Measurements from ENCODE around the gene ATXN1. TPM values are rescaled to one million over a fixed set of nuclear protein-coding genes. Genes with fewer than 3 reads are reported as not detected.
A peak's percentile ranks its signal among the peaks of the same experiment; 100 is the strongest.

ATXN1 gene
- total RNA-seq, 1 experiment from 2014 or later, result 25.6 TPM

- no TSS peak for BruUV-seq (replicated peaks)
- Histone ChIP-seq H3K4me1 (ENCODE audit: insufficient read depth, low read length, poor library complexity, severe bottlenecking) (no peaks in the 10 kb centered on the region), H3K36me3 (ENCODE audit: insufficient read depth, low read length, poor library complexity, severe bottlenecking) (no peaks in the 10 kb centered on the region), H3K9me3 (ENCODE audit: low read depth, low read length, poor library complexity, severe bottlenecking) (no peaks in the 10 kb centered on the region), H3K4me3 (ENCODE audit: low read depth, low read length, poor library complexity, severe bottlenecking) (no peak overlapping the region), H3K27ac (ENCODE audit: low read depth, low read length, poor library complexity, severe bottlenecking) (no peak overlapping the region), H3K27me3 (replicated peaks; ENCODE audit: insufficient read depth, low read depth, low read length, poor library complexity) (no peaks in the 10 kb centered on the region)
- TF ChIP-seq EZH2 (IDR thresholded peaks at IDR 0.05; ENCODE audit: borderline replicate concordance, low read depth, low read length, poor library complexity, severe bottlenecking) (no peak), CTCF (conservative IDR thresholded peaks at IDR 0.05; ENCODE audit: low read depth, low read length) (no peak)
- ChIA-PET CTCF (no interaction called here), POLR2A (ENCODE audit: low non-redundant PET) (no interaction called here)
- intact Hi-C loops (cut with micrococcal nuclease; ENCODE audit: unreplicated experiment), result no loop called here
- DNase-seq (ENCODE audit: low spot score), result no peak
Measured at GRCh38 chr6:16594849-16595248, 166.4 kb downstream of the ATXN1 start.

- DNase-seq (ENCODE audit: low spot score), result no peak
- no TSS peak for BruUV-seq (replicated peaks)
- ChIA-PET CTCF (interaction anchor here (0.7 kb wide), 1 partner anchor 316 kb away, joined by 3 read pairs; no protein-coding TSS in a partner anchor), POLR2A (ENCODE audit: low non-redundant PET) (no interaction called here)
- Histone ChIP-seq H3K9me3 (ENCODE audit: low read depth, low read length, poor library complexity, severe bottlenecking) (no peaks in the 10 kb centered on the region), H3K4me1 (ENCODE audit: insufficient read depth, low read length, poor library complexity, severe bottlenecking) (no peaks in the 10 kb centered on the region), H3K27me3 (replicated peaks; ENCODE audit: insufficient read depth, low read depth, low read length, poor library complexity) (no peaks in the 10 kb centered on the region), H3K27ac (ENCODE audit: low read depth, low read length, poor library complexity, severe bottlenecking) (no peak overlapping the region), H3K4me3 (ENCODE audit: low read depth, low read length, poor library complexity, severe bottlenecking) (no peak overlapping the region), H3K36me3 (ENCODE audit: insufficient read depth, low read length, poor library complexity, severe bottlenecking) (no peaks in the 10 kb centered on the region)
- TF ChIP-seq EZH2 (IDR thresholded peaks at IDR 0.05; ENCODE audit: borderline replicate concordance, low read depth, low read length, poor library complexity, severe bottlenecking) (no peak), CTCF (conservative IDR thresholded peaks at IDR 0.05; ENCODE audit: low read depth, low read length) (no peak)
- intact Hi-C loops (cut with micrococcal nuclease; ENCODE audit: unreplicated experiment), result no loop called here
Measured at GRCh38 chr6:16592223-16592911, 168.9 kb downstream of the ATXN1 start.

GRCh38 chr6:16591396-16592222 lies 169.7 kb downstream of the ATXN1 start:
- Histone ChIP-seq H3K36me3 (ENCODE audit: insufficient read depth, low read length, poor library complexity, severe bottlenecking) (no peaks in the 10 kb centered on the region), H3K9me3 (ENCODE audit: low read depth, low read length, poor library complexity, severe bottlenecking) (no peaks in the 10 kb centered on the region), H3K27ac (ENCODE audit: low read depth, low read length, poor library complexity, severe bottlenecking) (no peak overlapping the region), H3K27me3 (replicated peaks; ENCODE audit: insufficient read depth, low read depth, low read length, poor library complexity) (no peaks in the 10 kb centered on the region), H3K4me3 (ENCODE audit: low read depth, low read length, poor library complexity, severe bottlenecking) (no peak overlapping the region), H3K4me1 (ENCODE audit: insufficient read depth, low read length, poor library complexity, severe bottlenecking) (no peaks in the 10 kb centered on the region)
- DNase-seq (ENCODE audit: low spot score), result peak; percentile 19
- BruUV-seq (replicated peaks), result no TSS peak
- ChIA-PET CTCF (interaction anchor here (0.7 kb wide), 1 partner anchor 317 kb away, joined by 3 read pairs; no protein-coding TSS in a partner anchor), POLR2A (ENCODE audit: low non-redundant PET) (no interaction called here)
- TF ChIP-seq CTCF (conservative IDR thresholded peaks at IDR 0.05; ENCODE audit: low read depth, low read length) (no peak), EZH2 (IDR thresholded peaks at IDR 0.05; ENCODE audit: borderline replicate concordance, low read depth, low read length, poor library complexity, severe bottlenecking) (no peak)
- intact Hi-C loops (cut with micrococcal nuclease; ENCODE audit: unreplicated experiment), result no loop called here
